Measurements from ENCODE around the gene STON2. TPM values are rescaled to one million over a fixed set of nuclear protein-coding genes. Genes with fewer than 3 reads are reported as not detected.

STON2 gene
- total RNA-seq, 1 experiment from 2014 or later: 0.36 TPM

GRCh38 chr14:81298122-81298521 lies 102.0 kb downstream of the STON2 start:
- ATAC-seq (no peak), DNase-seq (ENCODE audit: low read depth, low spot score) (no peak)
- Histone ChIP-seq H3K9me3 (ENCODE audit: control insufficient read depth, insufficient read depth, low read depth, low read length) (no peaks in the 10 kb centered on the region), H3K4me3 (ENCODE audit: low read depth in 2 of 2, low read length in 2 of 2) (no peak overlapping the region), H3K27ac (ENCODE audit: low read length) (no peak overlapping the region), H3K4me1 (ENCODE audit: control insufficient read depth, insufficient read depth, low read length) (no peaks in the 10 kb centered on the region), H3K36me3 (ENCODE audit: control insufficient read depth, insufficient read depth, low read length) (no peaks in the 10 kb centered on the region), H3K27me3 (ENCODE audit: control insufficient read depth, insufficient read depth, low read length) (no peaks in the 10 kb centered on the region)
- TF ChIP-seq POLR2AphosphoS5 (IDR thresholded peaks at IDR 0.05; ENCODE audit: low read depth, low read length) (no peak), TCF7L2 (IDR thresholded peaks at IDR 0.05; ENCODE audit: low read depth, low read length) (no peak), SIN3A (IDR thresholded peaks at IDR 0.05; ENCODE audit: borderline replicate concordance, insufficient read depth, low read depth, low read length) (no peak), REST (IDR thresholded peaks at IDR 0.05; ENCODE audit: insufficient read depth in 1 of 2, low read depth in 2 of 2, low read length in 1 of 2) (no peak), CTCF (IDR thresholded peaks at IDR 0.05) (no peak)
- BruUV-seq (replicated peaks): no TSS peak
- ChIA-PET POLR2A (no interaction called here), CTCF (no interaction called here)
- intact Hi-C loops (cut with micrococcal nuclease; ENCODE audit: unreplicated experiment) (no loop called here), in situ Hi-C loops (cut with HindIII; ENCODE audit: low pct_unique_long_range_greater_than_20kb, low sequenced_read_pairs) (no loop called here)

GRCh38 chr14:81295958-81296923 lies 103.9 kb downstream of the STON2 start:
- ATAC-seq: no peak
- H3K9me3 ChIP-seq (ENCODE audit: control insufficient read depth, insufficient read depth, low read depth, low read length): no peaks in the 10 kb centered on the region
- in situ Hi-C loops (cut with HindIII; ENCODE audit: low pct_unique_long_range_greater_than_20kb, low sequenced_read_pairs): no loop called here
- POLR2A ChIA-PET: no interaction called here
- CTCF ChIA-PET: no interaction called here
- H3K27me3 ChIP-seq (ENCODE audit: control insufficient read depth, insufficient read depth, low read length): no peaks in the 10 kb centered on the region
- no peaks in the 10 kb centered on the region for H3K36me3 ChIP-seq (ENCODE audit: control insufficient read depth, insufficient read depth, low read length)
- TF ChIP-seq CTCF (IDR thresholded peaks at IDR 0.05) (no peak), POLR2AphosphoS5 (IDR thresholded peaks at IDR 0.05; ENCODE audit: low read depth, low read length) (no peak), TCF7L2 (IDR thresholded peaks at IDR 0.05; ENCODE audit: low read depth, low read length) (no peak), REST (IDR thresholded peaks at IDR 0.05; ENCODE audit: insufficient read depth in 1 of 2, low read depth in 2 of 2, low read length in 1 of 2) (no peak), SIN3A (IDR thresholded peaks at IDR 0.05; ENCODE audit: borderline replicate concordance, insufficient read depth, low read depth, low read length) (no peak)
- DNase-seq (ENCODE audit: low read depth, low spot score): no peak
- H3K27ac ChIP-seq (ENCODE audit: low read length): no peak overlapping the region
- BruUV-seq (replicated peaks): no TSS peak
- no peak overlapping the region for H3K4me3 ChIP-seq (ENCODE audit: low read depth in 2 of 2, low read length in 2 of 2)
- intact Hi-C loops (cut with micrococcal nuclease; ENCODE audit: unreplicated experiment): no loop called here
- H3K4me1 ChIP-seq (ENCODE audit: control insufficient read depth, insufficient read depth, low read length): no peaks in the 10 kb centered on the region
